ENCODE results near the gene APBB1IP. TPM values are rescaled to one million over a fixed set of nuclear protein-coding genes. Genes with fewer than 3 reads are reported as not detected.

The APBB1IP gene
- total and polyA plus RNA-seq, 2 of the 8 experiments (the other 6 are each of a cell fraction or from before 2014, with no cell fraction given), result 0.05 TPM; not detected in 1

DNA sequence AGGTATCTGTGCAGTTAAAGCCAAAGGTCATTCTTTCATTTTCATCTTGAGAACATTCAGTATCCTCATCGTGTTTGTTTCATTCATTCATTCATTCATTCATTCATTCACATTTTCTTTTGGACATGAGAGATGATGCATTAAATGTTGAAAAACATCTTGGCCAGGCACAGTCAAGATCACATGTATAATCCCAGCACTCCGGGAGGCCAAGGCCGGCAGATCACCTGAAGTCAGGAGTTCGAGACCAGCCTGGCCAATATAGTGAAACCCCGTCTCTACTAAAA lies 34.3 kb downstream of the APBB1IP start (continued):
- TF ChIP-seq, protein P1, sequence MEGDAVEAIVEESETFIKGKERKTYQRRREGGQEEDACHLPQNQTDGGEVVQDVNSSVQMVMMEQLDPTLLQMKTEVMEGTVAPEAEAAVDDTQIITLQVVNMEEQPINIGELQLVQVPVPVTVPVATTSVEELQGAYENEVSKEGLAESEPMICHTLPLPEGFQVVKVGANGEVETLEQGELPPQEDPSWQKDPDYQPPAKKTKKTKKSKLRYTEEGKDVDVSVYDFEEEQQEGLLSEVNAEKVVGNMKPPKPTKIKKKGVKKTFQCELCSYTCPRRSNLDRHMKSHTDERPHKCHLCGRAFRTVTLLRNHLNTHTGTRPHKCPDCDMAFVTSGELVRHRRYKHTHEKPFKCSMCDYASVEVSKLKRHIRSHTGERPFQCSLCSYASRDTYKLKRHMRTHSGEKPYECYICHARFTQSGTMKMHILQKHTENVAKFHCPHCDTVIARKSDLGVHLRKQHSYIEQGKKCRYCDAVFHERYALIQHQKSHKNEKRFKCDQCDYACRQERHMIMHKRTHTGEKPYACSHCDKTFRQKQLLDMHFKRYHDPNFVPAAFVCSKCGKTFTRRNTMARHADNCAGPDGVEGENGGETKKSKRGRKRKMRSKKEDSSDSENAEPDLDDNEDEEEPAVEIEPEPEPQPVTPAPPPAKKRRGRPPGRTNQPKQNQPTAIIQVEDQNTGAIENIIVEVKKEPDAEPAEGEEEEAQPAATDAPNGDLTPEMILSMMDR (IDR thresholded peaks at IDR 0.05; ENCODE audit: control extremely low read depth in 1 of 3, insufficient read depth in 1 of 3, low read depth in 1 of 3, low read length in 3 of 3), result no peak

Measured in H1 (cell line).